Activated CD8-positive, alpha-beta memory T cell treated with anti-CD3 and anti-CD28 coated beads, Interleukin-2, amount 50 U/mL, for 1 hour (primary cell): ENCODE results near the gene CCDC106.

Source experiments
- DNase-seq: peaks from one replicate; pipeline ENCODE4 v3.0.0-alpha.2; 2020; ENCODE audit errors: extremely low read depth

Gene CCDC106

DNA sequence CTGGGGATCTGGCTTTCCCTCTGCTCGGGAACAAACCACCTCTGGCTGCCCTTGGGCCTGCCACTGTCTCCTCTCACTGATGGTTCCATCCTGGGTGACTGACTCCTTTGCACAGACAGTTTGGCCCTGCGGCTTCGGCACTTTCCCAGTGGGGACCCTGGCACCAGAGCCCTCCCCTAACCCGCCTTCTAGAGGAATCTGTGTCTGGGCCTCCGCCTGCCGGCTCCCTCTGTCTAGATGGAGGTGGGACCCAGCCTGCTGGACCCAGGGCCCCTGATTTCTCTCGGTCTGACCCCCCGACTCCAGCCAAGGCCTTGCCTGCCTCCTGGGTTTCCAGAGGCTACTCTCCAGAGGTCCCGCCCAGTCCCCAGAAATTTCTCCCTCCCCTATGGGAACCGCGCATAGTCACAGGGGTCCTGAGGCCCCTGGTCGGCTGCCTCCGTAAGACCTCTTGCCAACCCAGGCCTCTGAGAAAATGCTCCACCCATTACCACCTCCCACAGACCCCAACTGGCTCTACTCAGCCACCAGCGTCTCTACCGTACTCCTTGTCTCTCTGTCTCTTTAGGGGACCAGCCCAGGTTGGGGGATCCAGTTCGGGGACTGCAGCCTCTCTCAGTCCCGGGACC, 2.7 kb downstream of the CCDC106 start:
- no peak for DNase-seq

DNA sequence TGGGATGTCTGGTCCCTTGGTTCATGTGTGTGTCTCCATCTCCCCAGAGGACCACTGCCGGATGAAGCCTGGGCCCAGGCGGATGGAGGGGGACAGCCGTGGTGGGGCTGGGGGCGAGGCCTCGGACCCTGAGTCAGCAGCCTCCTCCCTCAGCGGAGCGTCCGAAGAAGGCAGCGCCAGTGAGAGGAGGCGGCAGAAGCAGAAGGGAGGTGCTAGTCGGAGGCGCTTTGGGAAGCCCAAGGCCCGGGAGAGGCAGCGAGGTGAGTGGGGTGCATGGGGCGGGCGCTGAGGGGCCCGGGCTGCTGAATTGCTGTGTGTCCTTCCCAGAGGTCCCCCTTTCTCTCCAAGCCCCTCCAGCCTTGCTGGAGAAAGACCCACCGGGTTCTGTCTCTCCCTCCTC, 3.2 kb downstream of the CCDC106 start:
- DNase-seq: no peak

- no peak for DNase-seq
Measured at GRCh38 chr19:55652311-55653128, 4.5 kb downstream of the CCDC106 start.

DNA sequence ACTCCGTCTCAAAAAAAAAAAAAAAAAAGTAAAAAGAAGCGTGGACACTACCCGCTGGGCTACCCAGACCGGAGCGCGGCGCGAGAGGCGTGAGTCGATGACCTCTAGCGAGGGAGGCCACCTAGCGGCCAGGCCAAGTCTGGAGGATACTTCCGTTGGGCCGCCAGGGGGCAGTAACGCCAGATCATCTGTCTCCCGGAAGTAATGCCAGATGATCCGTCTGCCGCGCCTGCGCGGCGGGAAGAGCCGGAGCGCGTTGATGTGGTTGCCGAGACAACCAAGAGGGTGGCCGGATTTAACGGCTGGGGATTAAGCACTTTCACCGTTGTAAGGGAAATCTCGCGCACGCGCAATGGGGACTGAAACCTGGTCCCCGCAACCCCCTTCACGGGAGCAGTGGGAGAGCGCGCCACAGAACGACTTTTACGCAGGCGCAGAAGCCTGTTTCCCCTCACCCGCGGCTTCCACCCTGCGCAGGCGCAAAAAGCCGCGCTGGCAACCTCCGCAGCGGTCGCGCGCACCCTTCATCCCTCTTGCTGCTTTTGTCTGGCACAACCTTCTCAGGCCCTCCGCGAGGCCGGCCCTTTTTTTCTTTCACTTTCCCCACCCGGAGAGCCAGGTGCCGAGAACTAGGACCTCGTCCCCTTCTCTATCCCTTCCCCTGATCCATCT, 5.8 kb downstream of the CCDC106 start:
- DNase-seq: peak; percentile 100

DNA sequence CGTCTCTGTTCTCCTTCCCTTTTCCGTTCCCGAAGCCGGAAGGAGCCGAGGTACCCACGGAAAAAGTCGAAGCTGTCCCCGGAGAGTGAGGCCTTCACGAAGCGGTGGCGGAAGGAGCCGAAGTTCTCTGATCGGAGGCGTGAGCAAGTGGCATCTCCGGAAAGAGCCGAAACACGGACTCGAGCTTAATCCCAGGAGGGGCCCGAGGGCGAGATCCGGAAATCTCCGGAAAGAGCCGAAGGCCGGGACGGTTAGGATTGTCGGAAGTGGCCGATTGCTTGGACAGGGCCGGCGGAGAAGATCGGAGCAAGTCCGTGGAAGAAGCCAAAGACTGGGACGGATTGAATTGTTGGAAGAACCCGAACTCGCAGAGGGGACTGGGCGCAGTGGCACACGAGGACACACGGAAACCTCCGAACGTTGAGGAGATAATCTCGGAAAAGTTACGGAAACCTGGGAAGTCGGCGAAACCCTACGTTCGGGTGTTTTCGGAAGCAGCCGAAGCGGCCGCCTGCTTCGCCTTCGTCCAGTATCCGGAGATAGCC, 6.4 kb downstream of the CCDC106 start:
- DNase-seq: peak; percentile 99

DNA sequence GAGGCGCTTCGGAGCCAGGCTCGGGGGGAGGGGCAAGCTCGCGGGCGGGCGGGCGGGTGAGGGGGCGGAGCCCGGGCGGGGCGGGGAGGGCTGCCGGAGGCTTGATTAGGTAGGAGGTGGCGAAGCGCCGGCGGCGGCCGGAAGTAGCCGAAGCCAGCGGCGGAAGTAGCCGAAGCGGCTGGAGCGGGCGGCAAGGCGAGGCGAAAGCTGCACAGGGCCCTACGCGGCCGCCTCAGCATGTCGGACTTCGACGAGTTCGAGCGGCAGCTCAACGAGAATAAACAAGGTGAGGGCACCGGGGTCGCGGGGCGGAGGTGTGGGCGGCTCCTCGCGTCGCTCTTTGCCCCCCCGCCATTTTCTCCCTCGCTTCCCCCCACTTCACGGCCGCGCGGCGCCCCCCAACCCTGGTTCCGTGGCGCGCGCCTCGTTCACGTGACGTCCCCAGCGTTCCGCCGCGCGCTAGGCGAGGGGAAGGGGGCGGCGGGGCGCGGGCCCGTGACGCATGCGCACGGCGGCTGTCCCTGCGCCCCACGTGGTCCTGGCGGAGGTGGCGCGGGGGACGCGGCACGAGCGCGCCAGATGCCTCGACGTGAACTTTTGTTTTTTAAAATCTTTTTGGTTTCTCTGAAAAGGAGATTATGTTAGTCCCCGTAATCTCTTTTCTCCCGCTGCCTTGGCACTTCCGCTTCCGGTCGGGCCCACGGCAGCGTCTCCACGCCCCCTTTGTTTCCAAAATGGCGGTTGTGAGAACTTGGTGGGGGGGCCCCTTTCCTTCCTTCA, 7.0 kb downstream of the CCDC106 start, which contains the start of gene U2AF2:
TSS of gene U2AF2 (plus strand) at position 168 of the 780 bp plus-strand sequence. CDS start at position 238, 70 bp downstream.
- peak; percentile 93 for DNase-seq

GRCh38 chr19:55655648-55656040, 7.6 kb downstream of the CCDC106 start:
- DNase-seq: no peak

GRCh38 chr19:55656552-55656951, 8.5 kb downstream of the CCDC106 start:
- no peak for DNase-seq

- no peak for DNase-seq
Measured at GRCh38 chr19:55656988-55657747, 9.2 kb downstream of the CCDC106 start.

GRCh38 chr19:55658846-55659459, 10.9 kb downstream of the CCDC106 start:
- no peak for DNase-seq

DNA sequence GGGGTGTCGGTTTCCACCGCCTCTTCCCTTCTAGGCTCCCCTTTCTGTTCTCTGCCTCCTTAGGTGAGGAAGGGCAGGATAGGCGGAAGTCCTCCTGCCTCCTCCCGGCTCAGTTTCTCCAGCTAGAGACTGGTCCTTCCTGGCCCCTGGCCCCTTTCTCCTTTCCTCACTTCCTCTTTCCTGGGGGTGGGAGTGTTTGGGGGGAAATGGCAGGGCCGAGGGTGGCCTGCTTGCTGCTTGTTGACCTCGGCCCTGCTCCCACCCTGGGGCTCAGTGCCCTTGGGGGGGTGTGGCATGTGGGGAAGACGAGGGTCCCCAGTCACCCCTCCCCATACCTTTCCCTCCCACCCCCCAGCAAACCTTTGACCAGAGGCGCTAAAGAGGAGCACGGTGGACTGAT, 11.8 kb downstream of the CCDC106 start:
- no peak for DNase-seq

- DNase-seq: no peak
Measured at GRCh38 chr19:55660404-55660803, 12.4 kb downstream of the CCDC106 start.

DNA sequence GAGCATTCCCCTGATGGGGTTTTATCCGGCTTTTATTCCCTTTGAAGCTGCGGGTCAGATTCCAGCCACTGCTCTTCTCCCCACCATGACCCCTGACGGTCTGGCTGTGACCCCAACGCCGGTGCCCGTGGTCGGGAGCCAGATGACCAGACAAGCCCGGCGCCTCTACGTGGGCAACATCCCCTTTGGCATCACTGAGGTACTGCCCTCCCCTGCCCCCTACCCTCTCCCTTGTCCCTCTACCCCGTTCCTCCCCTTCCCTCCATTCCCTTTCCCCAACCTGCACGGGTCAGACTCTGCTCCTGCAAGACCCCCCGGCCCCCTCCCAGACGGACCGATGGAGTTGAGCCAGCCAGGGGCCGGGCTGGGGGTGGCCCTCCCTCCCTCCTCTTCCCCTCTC, 13.0 kb downstream of the CCDC106 start:
- DNase-seq: no peak

GRCh38 chr19:55661826-55662225, 13.8 kb downstream of the CCDC106 start:
- DNase-seq: no peak

DNA sequence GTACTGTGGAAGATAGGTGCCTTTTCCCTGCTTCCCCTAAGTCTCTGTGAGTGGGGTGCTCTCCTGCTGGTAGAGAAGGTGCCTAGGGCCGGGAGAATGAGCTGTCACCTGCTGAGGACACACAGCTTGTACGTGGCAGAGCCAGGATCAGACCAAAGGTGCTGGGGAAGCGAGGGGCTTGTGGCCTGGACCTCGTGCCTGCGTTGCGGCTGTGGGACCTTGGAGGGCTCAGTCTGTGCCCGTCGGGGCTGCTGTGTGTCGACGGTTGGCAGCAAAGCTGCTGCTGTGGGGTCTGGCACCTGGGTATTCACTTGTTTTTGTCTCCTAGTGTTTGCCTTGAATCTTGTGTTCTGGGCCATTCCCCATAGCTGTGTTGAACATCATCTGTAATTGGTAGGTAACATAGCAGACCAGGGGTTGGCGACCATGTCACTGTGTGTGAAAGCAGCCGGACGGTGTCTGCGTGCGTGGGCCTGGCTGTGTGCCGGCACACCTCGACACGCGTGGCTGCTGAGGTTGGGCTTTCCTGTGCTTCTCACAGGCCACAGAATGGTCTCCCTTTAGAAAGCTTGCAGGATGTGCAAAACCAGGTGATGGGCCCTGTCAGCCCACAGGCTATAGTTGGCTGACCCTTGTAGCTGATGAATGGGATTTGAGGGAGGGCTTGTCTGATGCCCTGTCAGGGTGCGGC, 16.0 kb downstream of the CCDC106 start:
- DNase-seq: no peak

DNA sequence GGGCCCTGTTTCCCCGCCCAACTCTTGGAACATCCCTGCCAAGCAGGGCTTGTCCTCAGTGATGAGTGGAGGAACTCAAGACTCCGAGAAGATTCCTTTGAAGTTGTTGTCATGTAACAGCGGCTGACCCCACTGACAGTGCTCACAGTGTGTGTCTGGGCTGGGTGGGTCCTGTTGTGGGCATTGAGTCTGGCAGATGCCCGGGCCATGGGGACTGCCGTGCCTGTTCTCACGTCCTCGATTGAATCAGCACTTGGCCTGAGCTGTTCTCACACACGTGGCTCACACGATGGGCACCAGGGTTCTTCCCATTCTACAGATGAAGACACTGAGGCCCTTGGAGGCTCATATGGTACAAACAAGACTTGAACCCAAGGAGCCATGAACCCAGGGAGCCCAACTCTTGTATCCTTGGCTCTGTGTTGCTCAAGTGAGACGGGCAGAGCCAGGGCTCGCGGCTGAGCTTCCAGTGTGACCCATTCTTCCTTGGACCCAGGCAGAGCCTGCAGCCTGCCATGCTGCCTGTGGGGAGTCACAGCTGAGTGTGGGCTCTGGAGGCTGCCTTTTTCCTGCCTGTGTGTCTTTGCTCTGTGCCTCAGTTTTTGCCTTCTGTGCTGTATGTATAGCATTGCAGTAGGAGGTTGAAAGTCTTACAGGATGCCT, 18.5 kb downstream of the CCDC106 start:
- no peak for DNase-seq

DNA sequence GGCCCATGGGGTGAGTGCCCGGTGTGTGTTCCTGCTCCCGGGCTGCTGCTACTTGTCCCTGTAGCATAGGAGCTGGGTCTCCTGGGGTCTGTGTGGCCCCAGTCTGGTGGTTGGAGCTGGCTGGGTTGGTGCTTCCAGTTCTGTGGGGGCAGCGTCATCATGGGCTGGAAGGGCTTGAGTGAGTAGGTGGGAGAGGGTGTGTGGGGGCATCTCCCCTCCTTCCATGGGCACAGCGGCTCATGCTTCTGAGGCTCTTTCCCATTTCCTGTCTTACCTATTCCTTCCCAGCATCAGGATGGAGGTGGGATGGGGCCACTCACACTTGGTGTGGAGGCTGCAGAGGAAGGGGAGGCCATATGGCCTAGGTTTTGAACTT, 19.0 kb downstream of the CCDC106 start:
- DNase-seq: no peak

DNA sequence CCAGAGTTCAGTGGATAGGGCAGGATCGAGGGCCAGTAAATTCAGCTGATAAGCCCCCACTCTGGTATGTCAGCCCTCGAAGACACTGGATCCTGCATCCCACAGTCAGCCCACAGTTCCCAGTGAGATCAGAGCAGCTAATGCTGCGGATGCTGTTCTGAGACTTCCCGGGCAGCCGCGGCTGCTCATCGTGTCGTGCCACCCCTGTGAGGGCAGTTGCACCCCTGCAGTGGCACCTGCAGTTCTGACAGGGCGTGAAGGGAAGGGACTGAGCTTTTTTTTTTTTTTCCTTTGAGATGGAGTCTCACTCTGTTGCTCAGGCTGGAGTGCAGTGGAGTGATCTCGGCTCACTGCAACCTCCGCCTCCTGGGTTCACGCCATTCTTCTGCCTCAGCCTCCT, 19.5 kb downstream of the CCDC106 start:
- DNase-seq: no peak

- no peak for DNase-seq
Measured at GRCh38 chr19:55667958-55668357, 19.9 kb downstream of the CCDC106 start.
